ENCODE data around the gene SSC5D. TPM values are rescaled to one million over a fixed set of nuclear protein-coding genes. Genes with fewer than 3 reads are reported as not detected.

SSC5D gene
- total and polyA plus RNA-seq, 9 of the 15 experiments (the other 6 are each of a cell fraction or from before 2014, with no cell fraction given) = 0.04 to 0.71 (median 0.14) TPM; not detected in 2

DNA sequence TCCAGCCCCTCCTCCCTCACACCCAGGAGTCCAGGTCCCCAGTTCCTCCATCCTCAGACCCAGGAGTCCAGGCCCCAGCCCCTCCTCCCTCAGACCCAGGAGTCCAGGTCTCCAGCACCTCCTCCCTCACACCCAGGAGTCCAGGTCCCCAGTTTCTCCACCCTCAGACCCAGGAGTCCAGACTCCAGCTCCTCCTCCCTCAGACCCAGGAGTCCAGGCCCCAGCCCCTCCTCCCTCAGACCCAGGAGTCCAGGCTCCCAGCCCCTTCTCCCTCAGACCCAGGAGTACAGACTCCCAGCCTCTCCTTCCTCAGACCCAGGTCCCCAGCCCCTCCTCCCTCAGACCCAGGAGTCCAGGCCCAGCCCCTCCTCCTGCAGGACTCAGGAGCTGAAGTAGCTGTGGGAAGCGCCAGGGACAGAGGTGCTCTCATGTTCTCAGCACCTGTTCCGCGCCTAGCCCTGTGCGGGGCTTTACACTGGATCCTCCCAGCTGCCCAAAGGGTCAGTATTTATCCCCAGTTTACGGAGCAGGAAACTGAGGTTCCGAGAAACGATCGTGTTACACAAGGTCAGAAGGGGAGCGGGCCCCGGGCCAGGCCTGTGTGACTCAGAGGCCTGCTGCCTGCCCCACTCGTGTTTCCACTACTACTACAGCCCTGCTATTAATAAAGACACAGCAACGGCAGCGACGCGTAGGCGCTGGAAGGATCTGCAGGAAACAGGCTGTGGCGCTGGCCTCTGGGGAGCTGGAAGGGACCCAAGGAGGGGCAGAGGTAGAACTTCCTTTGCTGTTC lies 58.8 kb downstream of the SSC5D start (continued):
- TF ChIP-seq, protein P1, sequence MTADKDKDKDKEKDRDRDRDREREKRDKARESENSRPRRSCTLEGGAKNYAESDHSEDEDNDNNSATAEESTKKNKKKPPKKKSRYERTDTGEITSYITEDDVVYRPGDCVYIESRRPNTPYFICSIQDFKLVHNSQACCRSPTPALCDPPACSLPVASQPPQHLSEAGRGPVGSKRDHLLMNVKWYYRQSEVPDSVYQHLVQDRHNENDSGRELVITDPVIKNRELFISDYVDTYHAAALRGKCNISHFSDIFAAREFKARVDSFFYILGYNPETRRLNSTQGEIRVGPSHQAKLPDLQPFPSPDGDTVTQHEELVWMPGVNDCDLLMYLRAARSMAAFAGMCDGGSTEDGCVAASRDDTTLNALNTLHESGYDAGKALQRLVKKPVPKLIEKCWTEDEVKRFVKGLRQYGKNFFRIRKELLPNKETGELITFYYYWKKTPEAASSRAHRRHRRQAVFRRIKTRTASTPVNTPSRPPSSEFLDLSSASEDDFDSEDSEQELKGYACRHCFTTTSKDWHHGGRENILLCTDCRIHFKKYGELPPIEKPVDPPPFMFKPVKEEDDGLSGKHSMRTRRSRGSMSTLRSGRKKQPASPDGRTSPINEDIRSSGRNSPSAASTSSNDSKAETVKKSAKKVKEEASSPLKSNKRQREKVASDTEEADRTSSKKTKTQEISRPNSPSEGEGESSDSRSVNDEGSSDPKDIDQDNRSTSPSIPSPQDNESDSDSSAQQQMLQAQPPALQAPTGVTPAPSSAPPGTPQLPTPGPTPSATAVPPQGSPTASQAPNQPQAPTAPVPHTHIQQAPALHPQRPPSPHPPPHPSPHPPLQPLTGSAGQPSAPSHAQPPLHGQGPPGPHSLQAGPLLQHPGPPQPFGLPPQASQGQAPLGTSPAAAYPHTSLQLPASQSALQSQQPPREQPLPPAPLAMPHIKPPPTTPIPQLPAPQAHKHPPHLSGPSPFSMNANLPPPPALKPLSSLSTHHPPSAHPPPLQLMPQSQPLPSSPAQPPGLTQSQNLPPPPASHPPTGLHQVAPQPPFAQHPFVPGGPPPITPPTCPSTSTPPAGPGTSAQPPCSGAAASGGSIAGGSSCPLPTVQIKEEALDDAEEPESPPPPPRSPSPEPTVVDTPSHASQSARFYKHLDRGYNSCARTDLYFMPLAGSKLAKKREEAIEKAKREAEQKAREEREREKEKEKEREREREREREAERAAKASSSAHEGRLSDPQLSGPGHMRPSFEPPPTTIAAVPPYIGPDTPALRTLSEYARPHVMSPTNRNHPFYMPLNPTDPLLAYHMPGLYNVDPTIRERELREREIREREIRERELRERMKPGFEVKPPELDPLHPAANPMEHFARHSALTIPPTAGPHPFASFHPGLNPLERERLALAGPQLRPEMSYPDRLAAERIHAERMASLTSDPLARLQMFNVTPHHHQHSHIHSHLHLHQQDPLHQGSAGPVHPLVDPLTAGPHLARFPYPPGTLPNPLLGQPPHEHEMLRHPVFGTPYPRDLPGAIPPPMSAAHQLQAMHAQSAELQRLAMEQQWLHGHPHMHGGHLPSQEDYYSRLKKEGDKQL (CRISPR knock-in tag; IDR thresholded peaks at IDR 0.05; ENCODE audit: borderline replicate concordance) = peak; percentile 36; the same call in 1 of the 2 replicates
- TF ChIP-seq SMARCA5 (IDR thresholded peaks at IDR 0.05) (no peak), TEAD4 (IDR thresholded peaks at IDR 0.05; ENCODE audit: low read length) (peak; percentile 8; the same call in 1 of the 2 replicates), TEAD4 (CRISPR knock-in tag; IDR thresholded peaks at IDR 0.05; ENCODE audit: borderline replicate concordance) (no peak), FOS (IDR thresholded peaks at IDR 0.05; ENCODE audit: extremely low read depth, insufficient read length) (peak; percentile 23), OTX1 (CRISPR knock-in tag; IDR thresholded peaks at IDR 0.05) (no peak), ZNF212 (CRISPR knock-in tag; IDR thresholded peaks at IDR 0.05) (no peak), ZKSCAN1 (IDR thresholded peaks at IDR 0.05; ENCODE audit: low read depth, low read length) (peak; percentile 9; the same call in 1 of the 2 replicates), KLF1 (tag; IDR thresholded peaks at IDR 0.05) (no peak)
- TF ChIP-seq, protein P2, sequence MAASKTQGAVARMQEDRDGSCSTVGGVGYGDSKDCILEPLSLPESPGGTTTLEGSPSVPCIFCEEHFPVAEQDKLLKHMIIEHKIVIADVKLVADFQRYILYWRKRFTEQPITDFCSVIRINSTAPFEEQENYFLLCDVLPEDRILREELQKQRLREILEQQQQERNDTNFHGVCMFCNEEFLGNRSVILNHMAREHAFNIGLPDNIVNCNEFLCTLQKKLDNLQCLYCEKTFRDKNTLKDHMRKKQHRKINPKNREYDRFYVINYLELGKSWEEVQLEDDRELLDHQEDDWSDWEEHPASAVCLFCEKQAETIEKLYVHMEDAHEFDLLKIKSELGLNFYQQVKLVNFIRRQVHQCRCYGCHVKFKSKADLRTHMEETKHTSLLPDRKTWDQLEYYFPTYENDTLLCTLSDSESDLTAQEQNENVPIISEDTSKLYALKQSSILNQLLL (CRISPR knock-in tag; IDR thresholded peaks at IDR 0.05; ENCODE audit: borderline replicate concordance) = no peak
- TF ChIP-seq, protein P3, sequence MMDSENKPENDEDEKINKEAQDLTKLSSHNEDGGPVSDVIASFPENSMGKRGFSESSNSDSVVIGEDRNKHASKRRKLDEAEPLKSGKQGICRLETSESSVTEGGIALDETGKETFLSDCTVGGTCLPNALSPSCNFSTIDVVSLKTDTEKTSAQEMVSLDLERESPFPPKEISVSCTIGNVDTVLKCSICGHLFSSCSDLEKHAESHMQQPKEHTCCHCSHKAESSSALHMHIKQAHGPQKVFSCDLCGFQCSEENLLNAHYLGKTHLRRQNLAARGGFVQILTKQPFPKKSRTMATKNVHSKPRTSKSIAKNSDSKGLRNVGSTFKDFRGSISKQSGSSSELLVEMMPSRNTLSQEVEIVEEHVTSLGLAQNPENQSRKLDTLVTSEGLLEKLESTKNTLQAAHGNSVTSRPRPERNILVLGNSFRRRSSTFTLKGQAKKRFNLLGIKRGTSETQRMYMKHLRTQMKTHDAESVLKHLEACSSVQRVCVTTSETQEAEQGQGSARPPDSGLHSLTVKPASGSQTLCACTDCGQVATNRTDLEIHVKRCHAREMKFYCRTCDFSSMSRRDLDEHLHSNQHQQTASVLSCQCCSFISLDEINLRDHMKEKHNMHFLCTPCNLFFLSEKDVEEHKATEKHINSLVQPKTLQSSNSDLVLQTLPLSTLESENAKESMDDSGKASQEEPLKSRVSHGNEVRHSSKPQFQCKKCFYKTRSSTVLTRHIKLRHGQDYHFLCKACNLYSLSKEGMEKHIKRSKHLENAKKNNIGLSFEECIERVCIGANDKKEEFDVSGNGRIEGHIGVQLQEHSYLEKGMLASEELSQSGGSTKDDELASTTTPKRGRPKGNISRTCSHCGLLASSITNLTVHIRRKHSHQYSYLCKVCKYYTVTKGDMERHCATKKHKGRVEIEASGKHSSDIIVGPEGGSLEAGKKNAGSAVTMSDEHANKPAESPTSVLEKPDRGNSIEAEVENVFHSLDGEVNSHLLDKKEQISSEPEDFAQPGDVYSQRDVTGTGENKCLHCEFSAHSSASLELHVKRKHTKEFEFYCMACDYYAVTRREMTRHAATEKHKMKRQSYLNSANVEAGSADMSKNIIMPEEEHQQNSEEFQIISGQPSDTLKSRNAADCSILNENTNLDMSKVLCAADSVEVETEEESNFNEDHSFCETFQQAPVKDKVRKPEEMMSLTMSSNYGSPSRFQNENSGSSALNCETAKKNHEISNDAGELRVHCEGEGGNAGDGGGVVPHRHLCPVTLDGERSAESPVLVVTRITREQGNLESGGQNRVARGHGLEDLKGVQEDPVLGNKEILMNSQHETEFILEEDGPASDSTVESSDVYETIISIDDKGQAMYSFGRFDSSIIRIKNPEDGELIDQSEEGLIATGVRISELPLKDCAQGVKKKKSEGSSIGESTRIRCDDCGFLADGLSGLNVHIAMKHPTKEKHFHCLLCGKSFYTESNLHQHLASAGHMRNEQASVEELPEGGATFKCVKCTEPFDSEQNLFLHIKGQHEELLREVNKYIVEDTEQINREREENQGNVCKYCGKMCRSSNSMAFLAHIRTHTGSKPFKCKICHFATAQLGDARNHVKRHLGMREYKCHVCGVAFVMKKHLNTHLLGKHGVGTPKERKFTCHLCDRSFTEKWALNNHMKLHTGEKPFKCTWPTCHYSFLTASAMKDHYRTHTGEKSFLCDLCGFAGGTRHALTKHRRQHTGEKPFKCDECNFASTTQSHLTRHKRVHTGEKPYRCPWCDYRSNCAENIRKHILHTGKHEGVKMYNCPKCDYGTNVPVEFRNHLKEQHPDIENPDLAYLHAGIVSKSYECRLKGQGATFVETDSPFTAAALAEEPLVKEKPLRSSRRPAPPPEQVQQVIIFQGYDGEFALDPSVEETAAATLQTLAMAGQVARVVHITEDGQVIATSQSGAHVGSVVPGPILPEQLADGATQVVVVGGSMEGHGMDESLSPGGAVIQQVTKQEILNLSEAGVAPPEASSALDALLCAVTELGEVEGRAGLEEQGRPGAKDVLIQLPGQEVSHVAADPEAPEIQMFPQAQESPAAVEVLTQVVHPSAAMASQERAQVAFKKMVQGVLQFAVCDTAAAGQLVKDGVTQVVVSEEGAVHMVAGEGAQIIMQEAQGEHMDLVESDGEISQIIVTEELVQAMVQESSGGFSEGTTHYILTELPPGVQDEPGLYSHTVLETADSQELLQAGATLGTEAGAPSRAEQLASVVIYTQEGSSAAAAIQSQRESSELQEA (IDR thresholded peaks at IDR 0.05; ENCODE audit: low read depth) = no peak
